Ectodermal cell (in vitro differentiated cells): ENCODE measurements around the gene MAVS.

ENCODE experiments used
- H3K27ac ChIP-seq: 2 replicates; pipeline ENCODE4 v1.7.0; 2013; ENCODE audit warnings: mild to moderate bottlenecking, low read depth, low read length; ENCODE audit not compliant: insufficient read depth, poor library complexity, severe bottlenecking
- H3K27me3 ChIP-seq: 2 replicates; pipeline ENCODE4 v1.7.0; 2013; ENCODE audit warnings: mild to moderate bottlenecking, low read length; ENCODE audit not compliant: insufficient read depth, control insufficient read depth, poor library complexity, severe bottlenecking
- H3K36me3 ChIP-seq: one replicate; pipeline ENCODE4 v1.7.0; 2013; ENCODE audit warnings: low read length; ENCODE audit not compliant: control insufficient read depth, insufficient read depth
- H3K4me1 ChIP-seq: one replicate; pipeline ENCODE4 v1.7.0; 2013; ENCODE audit warnings: low read length; ENCODE audit not compliant: control insufficient read depth, insufficient read depth
- H3K4me3 ChIP-seq: 2 replicates; pipeline ENCODE4 v1.7.0; 2013; ENCODE audit warnings: low read depth, low read length, control low read depth; ENCODE audit not compliant: insufficient read depth
- H3K9me3 ChIP-seq: 2 replicates; pipeline ENCODE4 v1.7.0; 2013; ENCODE audit warnings: mild to moderate bottlenecking, low read length, moderate library complexity; ENCODE audit not compliant: control insufficient read depth
- WGBS, 2 experiments: methylation state at CpG; one replicate each; pipeline ENCODE4 v1.1.7; 2013; ENCODE audit warnings: missing lambda C conversion rate in 2 of 2; 5-methylcytosine and 5-hydroxymethylcytosine counted together

Gene MAVS

DNA sequence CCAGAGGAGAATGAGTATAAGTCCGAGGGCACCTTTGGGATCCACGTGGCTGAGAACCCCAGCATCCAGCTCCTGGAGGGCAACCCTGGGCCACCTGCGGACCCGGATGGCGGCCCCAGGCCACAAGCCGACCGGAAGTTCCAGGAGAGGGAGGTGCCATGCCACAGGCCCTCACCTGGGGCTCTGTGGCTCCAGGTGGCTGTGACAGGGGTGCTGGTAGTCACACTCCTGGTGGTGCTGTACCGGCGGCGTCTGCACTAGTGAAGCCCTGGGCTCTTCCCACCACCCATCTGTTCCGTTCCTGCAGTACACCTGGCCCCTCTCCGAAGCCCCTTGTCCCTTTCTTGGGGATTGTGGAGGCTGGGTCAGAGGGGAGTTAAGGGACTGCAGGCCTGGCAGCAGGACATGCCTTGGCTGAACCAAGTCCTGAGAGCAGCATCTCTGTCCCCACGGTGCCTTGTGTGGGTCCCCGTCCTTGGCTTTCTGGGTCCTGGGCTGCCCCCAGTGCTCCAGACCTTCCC lies 19.3 kb downstream of the MAVS start:
- Histone ChIP-seq H3K36me3 (peaks cover 32% of the 10 kb centered on the region), H3K27me3 (no peaks in the 10 kb centered on the region), H3K9me3 (no peaks in the 10 kb centered on the region), H3K4me3 (no peak overlapping the region), H3K27ac (no peak overlapping the region), H3K4me1 (no peaks in the 10 kb centered on the region)
- WGBS, 2 experiments: 96% methylated on average over 14 of the region's 14 CpGs

GRCh38 chr20:3866464-3866863 lies 19.8 kb downstream of the MAVS start:
- Histone ChIP-seq H3K27me3 (no peaks in the 10 kb centered on the region), H3K9me3 (no peaks in the 10 kb centered on the region), H3K36me3 (peaks cover 27% of the 10 kb centered on the region), H3K4me1 (no peaks in the 10 kb centered on the region), H3K27ac (no peak overlapping the region), H3K4me3 (no peak overlapping the region)
- 94% methylated on average over 3 of the region's 3 CpGs for WGBS, 2 experiments

DNA sequence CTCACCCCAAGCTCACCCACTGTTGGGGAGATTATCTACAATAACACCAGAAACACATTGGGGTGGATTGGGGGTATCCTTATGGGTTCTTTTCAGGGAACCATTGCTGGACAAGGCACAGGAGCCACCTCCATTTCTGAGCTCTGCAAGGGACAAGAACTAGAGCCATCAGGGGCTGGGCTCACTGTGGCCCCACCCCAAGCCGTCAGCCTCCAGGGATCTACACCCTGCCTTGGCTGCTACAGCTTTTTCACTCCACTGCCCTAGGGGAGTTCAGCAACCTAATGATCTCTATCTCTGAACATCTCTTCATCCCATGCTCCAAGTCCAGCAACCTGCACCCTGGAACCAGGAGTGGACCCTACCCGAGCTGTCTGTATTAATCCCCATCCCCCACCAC lies 21.2 kb downstream of the MAVS start:
- Histone ChIP-seq H3K9me3 (no peaks in the 10 kb centered on the region), H3K36me3 (peaks cover 14% of the 10 kb centered on the region)
- 81 to 95% methylated on average over 2 of the region's 2 CpGs for WGBS, 2 experiments

GRCh38 chr20:3869839-3870634 lies 23.4 kb downstream of the MAVS start:
- Histone ChIP-seq H3K36me3 (peaks cover 10% of the 10 kb centered on the region), H3K4me3 (no peak overlapping the region), H3K27me3 (no peaks in the 10 kb centered on the region), H3K4me1 (no peaks in the 10 kb centered on the region), H3K27ac (no peak overlapping the region), H3K9me3 (no peaks in the 10 kb centered on the region)
- 94 to 96% methylated on average over 10 of the region's 10 CpGs for WGBS, 2 experiments

More for the DNA sequence above, 21.2 kb downstream of the MAVS start:
- Histone ChIP-seq H3K27ac (no peak overlapping the region), H3K4me3 (no peak overlapping the region), H3K27me3 (no peaks in the 10 kb centered on the region), H3K4me1 (no peaks in the 10 kb centered on the region)

DNA sequence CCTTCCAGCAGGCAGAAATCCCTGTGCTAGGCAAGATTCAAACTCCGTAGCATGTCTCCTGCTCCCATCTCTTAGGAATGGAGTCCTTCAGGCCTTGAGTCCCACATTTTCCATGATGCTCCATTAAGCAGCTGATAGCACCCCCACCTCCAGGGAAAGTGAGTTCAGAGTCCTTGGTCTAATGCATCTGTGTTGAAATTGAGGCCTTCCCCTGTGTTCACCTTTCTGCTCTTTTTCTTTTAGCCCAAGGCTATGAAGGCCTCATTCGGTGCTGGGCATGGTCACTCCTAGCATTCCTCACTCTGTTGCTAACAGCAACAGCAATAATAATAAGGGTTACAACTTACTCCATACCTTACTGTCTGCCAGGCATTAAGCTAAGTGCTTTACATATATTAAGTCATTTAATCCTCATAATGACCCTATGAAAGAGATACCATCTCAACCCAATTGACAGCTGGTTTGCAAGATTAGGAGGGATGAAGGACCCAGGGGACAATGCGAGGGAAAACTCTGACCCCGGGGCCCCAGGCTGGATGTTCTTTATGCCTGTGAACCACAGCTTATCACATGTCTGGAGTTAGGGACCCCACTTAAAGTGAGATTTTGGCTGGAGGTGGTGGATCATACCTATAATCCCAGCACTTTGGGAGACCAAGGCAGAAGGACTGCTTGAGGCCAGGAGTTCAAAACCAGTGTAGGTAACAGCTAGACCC lies 25.1 kb downstream of the MAVS start:
- peaks cover 4% of the 10 kb centered on the region for H3K36me3 ChIP-seq
- no peaks in the 10 kb centered on the region for H3K4me1 ChIP-seq
- no peak overlapping the region for H3K27ac ChIP-seq
- H3K4me3 ChIP-seq: no peak overlapping the region
- 95 to 96% methylated on average over 4 of the region's 4 CpGs for WGBS, 2 experiments
- no peaks in the 10 kb centered on the region for H3K27me3 ChIP-seq
- H3K9me3 ChIP-seq: no peaks in the 10 kb centered on the region

GRCh38 chr20:3873507-3873906 lies 26.9 kb downstream of the MAVS start:
- H3K4me1 ChIP-seq: no peaks in the 10 kb centered on the region
- no peaks in the 10 kb centered on the region for H3K27me3 ChIP-seq
- no peak overlapping the region for H3K27ac ChIP-seq
- WGBS, 2 experiments: 94 to 97% methylated on average over 5 of the region's 5 CpGs
- peaks cover 4% of the 10 kb centered on the region for H3K36me3 ChIP-seq
- H3K4me3 ChIP-seq: no peak overlapping the region
- no peaks in the 10 kb centered on the region for H3K9me3 ChIP-seq

- Histone ChIP-seq H3K27ac (no peak overlapping the region), H3K36me3 (peaks cover 4% of the 10 kb centered on the region), H3K4me3 (no peak overlapping the region), H3K4me1 (no peaks in the 10 kb centered on the region), H3K9me3 (no peaks in the 10 kb centered on the region), H3K27me3 (no peaks in the 10 kb centered on the region)
- WGBS, 2 experiments: 77 to 78% methylated on average over 3 of the region's 3 CpGs
These were observed 27.7 kb downstream of the MAVS start for GRCh38 chr20:3874194-3874844.

- no peak overlapping the region for H3K27ac ChIP-seq
- 88 to 92% methylated on average over 9 of the region's 9 CpGs for WGBS, 2 experiments
These were observed 28.8 kb downstream of the MAVS start for GRCh38 chr20:3875378-3875974.

DNA sequence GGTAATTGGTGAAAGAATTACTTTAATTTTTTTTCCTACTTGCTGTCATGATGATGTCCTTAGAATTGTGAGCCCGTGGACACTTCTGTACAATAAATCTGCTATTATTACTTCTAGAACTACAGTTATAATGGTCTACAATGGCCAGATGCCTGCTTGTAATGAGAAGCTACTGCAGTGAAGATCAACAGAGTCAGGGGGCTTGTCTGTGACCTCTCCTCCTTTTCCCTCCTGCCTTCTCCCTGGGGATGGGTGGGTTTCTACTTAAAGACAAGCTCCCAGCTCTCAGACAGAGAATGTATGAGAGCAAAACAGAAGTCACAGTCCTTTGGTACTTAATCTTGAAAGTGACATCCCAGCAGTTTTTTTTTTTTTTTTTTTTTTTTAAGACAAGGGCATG lies 29.4 kb downstream of the MAVS start:
- no peak overlapping the region for H3K27ac ChIP-seq

More at GRCh38 chr20:3875378-3875974, 28.8 kb downstream of the MAVS start:
- peaks cover 4% of the 10 kb centered on the region for H3K36me3 ChIP-seq
- no peaks in the 10 kb centered on the region for H3K4me1 ChIP-seq
- H3K27me3 ChIP-seq: no peaks in the 10 kb centered on the region
- no peak overlapping the region for H3K4me3 ChIP-seq
- H3K9me3 ChIP-seq: no peaks in the 10 kb centered on the region

More for the DNA sequence above, 29.4 kb downstream of the MAVS start:
- no peak overlapping the region for H3K4me3 ChIP-seq
- H3K36me3 ChIP-seq: peaks cover 4% of the 10 kb centered on the region
- H3K4me1 ChIP-seq: no peaks in the 10 kb centered on the region
- WGBS, 2 experiments: 100% methylated on average over 1 of the region's 1 CpG; no CpG with 5 or more reads in 1 of the 2 experiments
- H3K9me3 ChIP-seq: no peaks in the 10 kb centered on the region
- no peaks in the 10 kb centered on the region for H3K27me3 ChIP-seq
